ENCODE data around the gene UBA3.

UBA3 gene

GRCh38 chr3:69012800-69013252 lies 67.3 kb downstream of the UBA3 start:
- Histone ChIP-seq H3K27me3 (ENCODE audit: insufficient read depth, low read length, poor library complexity, severe bottlenecking) (no peaks in the 10 kb centered on the region), H3K4me3 (ENCODE audit: low read length, poor library complexity, severe bottlenecking) (peak overlapping the region; percentile 81), H3K9ac (ENCODE audit: low read depth, low read length, poor library complexity, severe bottlenecking) (peak overlapping the region; percentile 90), H4K20me1 (ENCODE audit: insufficient read depth, low read length, poor library complexity, severe bottlenecking) (no peaks in the 10 kb centered on the region), H3K9me3 (ENCODE audit: insufficient read depth, low read depth, low read length) (no peaks in the 10 kb centered on the region), H3F3A (ENCODE audit: low read depth) (peaks cover 4% of the 10 kb centered on the region; the same call in 1 of the 2 replicates), H3K9me2 (replicated peaks; ENCODE audit: low read depth, low read length) (no peaks in the 10 kb centered on the region), H2AFZ (ENCODE audit: low read length) (peak overlapping the region; percentile 91), H3K36me3 (ENCODE audit: insufficient read depth, low read length) (no peaks in the 10 kb centered on the region), H3K4me2 (ENCODE audit: low read depth, low read length, poor library complexity, severe bottlenecking) (peak overlapping the region; percentile 80), H3K4me1 (ENCODE audit: insufficient read depth, low read length, poor library complexity, severe bottlenecking) (peaks cover 44% of the 10 kb centered on the region), H3K79me2 (ENCODE audit: insufficient read depth, low read length) (peaks cover 17% of the 10 kb centered on the region)
- TF ChIP-seq EZH2phosphoT487 (IDR thresholded peaks at IDR 0.05; ENCODE audit: borderline replicate concordance) (no peak), CTCF (conservative IDR thresholded peaks at IDR 0.05; ENCODE audit: low read length) (no peak)

GRCh38 chr3:69012100-69012799 lies 67.9 kb downstream of the UBA3 start:
- Histone ChIP-seq H3K4me3 (ENCODE audit: low read length, poor library complexity, severe bottlenecking) (peak overlapping the region; percentile 81), H3K4me2 (ENCODE audit: low read depth, low read length, poor library complexity, severe bottlenecking) (peak overlapping the region; percentile 80), H3K79me2 (ENCODE audit: insufficient read depth, low read length) (peaks cover 17% of the 10 kb centered on the region), H3K27me3 (ENCODE audit: insufficient read depth, low read length, poor library complexity, severe bottlenecking) (no peaks in the 10 kb centered on the region), H3K4me1 (ENCODE audit: insufficient read depth, low read length, poor library complexity, severe bottlenecking) (peaks cover 44% of the 10 kb centered on the region), H4K20me1 (ENCODE audit: insufficient read depth, low read length, poor library complexity, severe bottlenecking) (no peaks in the 10 kb centered on the region), H3K36me3 (ENCODE audit: insufficient read depth, low read length) (no peaks in the 10 kb centered on the region), H3K9me2 (replicated peaks; ENCODE audit: low read depth, low read length) (no peaks in the 10 kb centered on the region), H2AFZ (ENCODE audit: low read length) (peak overlapping the region; percentile 91; the same call in 1 of the 2 replicates), H3K9me3 (ENCODE audit: insufficient read depth, low read depth, low read length) (no peaks in the 10 kb centered on the region), H3K9ac (ENCODE audit: low read depth, low read length, poor library complexity, severe bottlenecking) (peak overlapping the region; percentile 90), H3F3A (ENCODE audit: low read depth) (peaks cover 4% of the 10 kb centered on the region; the same call in 1 of the 2 replicates)
- TF ChIP-seq EZH2phosphoT487 (IDR thresholded peaks at IDR 0.05; ENCODE audit: borderline replicate concordance) (no peak), CTCF (conservative IDR thresholded peaks at IDR 0.05; ENCODE audit: low read length) (no peak)

GRCh38 chr3:69011096-69011730 lies 69.0 kb downstream of the UBA3 start:
- TF ChIP-seq CTCF (conservative IDR thresholded peaks at IDR 0.05; ENCODE audit: low read length) (no peak), EZH2phosphoT487 (IDR thresholded peaks at IDR 0.05; ENCODE audit: borderline replicate concordance) (no peak)
- Histone ChIP-seq H3K79me2 (ENCODE audit: insufficient read depth, low read length) (peaks cover 17% of the 10 kb centered on the region), H3K9me2 (replicated peaks; ENCODE audit: low read depth, low read length) (no peaks in the 10 kb centered on the region), H3F3A (ENCODE audit: low read depth) (peaks cover 4% of the 10 kb centered on the region; the same call in 1 of the 2 replicates), H3K4me1 (ENCODE audit: insufficient read depth, low read length, poor library complexity, severe bottlenecking) (peaks cover 34% of the 10 kb centered on the region), H3K9ac (ENCODE audit: low read depth, low read length, poor library complexity, severe bottlenecking) (no peak overlapping the region), H2AFZ (ENCODE audit: low read length) (no peak overlapping the region), H3K36me3 (ENCODE audit: insufficient read depth, low read length) (no peaks in the 10 kb centered on the region), H3K4me2 (ENCODE audit: low read depth, low read length, poor library complexity, severe bottlenecking) (no peak overlapping the region), H3K9me3 (ENCODE audit: insufficient read depth, low read depth, low read length) (no peaks in the 10 kb centered on the region), H3K4me3 (ENCODE audit: low read length, poor library complexity, severe bottlenecking) (no peak overlapping the region), H4K20me1 (ENCODE audit: insufficient read depth, low read length, poor library complexity, severe bottlenecking) (no peaks in the 10 kb centered on the region), H3K27me3 (ENCODE audit: insufficient read depth, low read length, poor library complexity, severe bottlenecking) (no peaks in the 10 kb centered on the region)
